OCI-LY7 (cell line): ENCODE data around the gene LMX1A.

Experiments used
- CTCF ChIP-seq: fragments of 200-600 bp; sonication (generic); conservative IDR thresholded peaks from 2 replicates; pipeline ENCODE4 v1.5.1; 2014; ENCODE audit warnings: mild to moderate bottlenecking, antibody characterized with exemption, low read length, moderate library complexity, mixed read lengths
- EZH2phosphoT487 ChIP-seq: fragments of 200-600 bp; sonication (generic); IDR thresholded peaks from 2 replicates; pipeline ENCODE4 v1.6.1; 2018; ENCODE audit warnings: low read depth, borderline replicate concordance, mild to moderate bottlenecking, mixed run types, antibody characterized with exemption, low read length, moderate library complexity, mixed read lengths

DNA sequence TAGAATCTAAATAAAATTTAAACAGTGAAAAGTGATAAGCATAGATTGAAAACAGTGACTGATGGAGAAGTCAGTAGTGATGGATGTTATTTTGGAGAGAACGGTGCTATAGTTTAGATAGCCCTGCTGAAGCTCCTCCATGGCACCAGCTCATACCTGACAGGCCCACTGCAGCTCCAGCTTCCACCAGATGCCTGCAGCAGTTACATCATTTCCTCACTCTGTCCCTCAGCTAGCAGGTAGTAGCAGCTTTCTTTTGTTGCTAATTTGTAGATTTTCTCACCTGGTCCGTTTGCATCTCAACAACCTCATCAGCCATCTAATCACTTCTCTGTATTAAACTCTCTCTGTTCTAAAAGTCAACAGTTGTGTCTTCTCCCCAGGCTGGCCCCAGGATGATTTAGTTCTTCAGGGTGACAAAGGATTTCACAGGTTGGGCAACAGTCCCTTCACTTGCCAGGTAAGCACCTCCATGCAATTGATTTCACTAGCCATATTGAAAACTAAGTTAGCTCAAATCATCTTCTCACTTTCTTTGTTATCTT lies 128.3 kb downstream of the LMX1A start:
- TF ChIP-seq EZH2phosphoT487 (no peak), CTCF (no peak)
